ENCODE data around the gene POLA1. TPM values are rescaled to one million over a fixed set of nuclear protein-coding genes. Genes with fewer than 3 reads are reported as not detected.
A peak's percentile ranks its signal among the peaks of the same experiment; 100 is the strongest.

Gene POLA1
- total RNA-seq, 4 donors from 2014 or later = 8.5 to 18.9 (median 8.8) TPM

- WGBS, 2 donors = 55 to 58% methylated on average over 11 of the region's 11 CpGs
- Histone ChIP-seq H3K36me3 (no peaks in the 10 kb centered on the region), H3K4me3 (replicated peaks in 1 of 3) (no peak overlapping the region), H3K4me1 (no peaks in the 10 kb centered on the region), H3K27me3 (no peaks in the 10 kb centered on the region), H3K27ac (no peak overlapping the region), H3K9me3 (no peaks in the 10 kb centered on the region)
- TF ChIP-seq POLR2A (IDR thresholded peaks at IDR 0.05) = no peak
- no peak for TF ChIP-seq CTCF (IDR thresholded peaks at IDR 0.05)
- intact Hi-C loops (cut with DNase I) = no loop called here
- peak; percentile 5 for DNase-seq
Observed at GRCh38 chrX:24672701-24673190, 21.0 kb upstream of the POLA1 start.

GRCh38 chrX:24673424-24673823 lies 20.3 kb upstream of the POLA1 start:
- Histone ChIP-seq H3K4me3 (replicated peaks in 1 of 3) (no peak overlapping the region), H3K27me3 (no peaks in the 10 kb centered on the region), H3K36me3 (no peaks in the 10 kb centered on the region), H3K4me1 (no peaks in the 10 kb centered on the region), H3K9me3 (no peaks in the 10 kb centered on the region), H3K27ac (no peak overlapping the region)
- WGBS, 2 donors = 55 to 75% methylated on average over 2 of the region's 2 CpGs
- intact Hi-C loops (cut with DNase I) = no loop called here
- no peak for DNase-seq
- TF ChIP-seq POLR2A (IDR thresholded peaks at IDR 0.05) (no peak), CTCF (IDR thresholded peaks at IDR 0.05) (no peak)

- H3K4me1 ChIP-seq = no peaks in the 10 kb centered on the region
- H3K27me3 ChIP-seq = no peaks in the 10 kb centered on the region
- H3K27ac ChIP-seq = no peak overlapping the region
- H3K9me3 ChIP-seq = no peaks in the 10 kb centered on the region
- peak; percentile 3 to 4 for DNase-seq
- peak in 3 of 6 experiments; percentile 22 to 50 (median 33) for TF ChIP-seq CTCF (IDR thresholded peaks at IDR 0.05)
- TF ChIP-seq POLR2A (IDR thresholded peaks at IDR 0.05) = no peak
- intact Hi-C loops (cut with DNase I) = no loop called here
- no peaks in the 10 kb centered on the region for H3K36me3 ChIP-seq
- no peak overlapping the region for H3K4me3 ChIP-seq (replicated peaks in 1 of 3)
- 7 to 46% methylated on average over 3 to 5 of the region's 5 CpGs for WGBS, 2 donors
Observed at GRCh38 chrX:24676403-24677024, 17.2 kb upstream of the POLA1 start.

GRCh38 chrX:24682739-24683432 lies 10.8 kb upstream of the POLA1 start:
- DNase-seq = no peak
- Histone ChIP-seq H3K27ac (no peak overlapping the region), H3K9me3 (no peaks in the 10 kb centered on the region), H3K4me3 (replicated peaks in 1 of 3) (no peak overlapping the region), H3K4me1 (no peaks in the 10 kb centered on the region), H3K27me3 (no peaks in the 10 kb centered on the region), H3K36me3 (no peaks in the 10 kb centered on the region)
- TF ChIP-seq POLR2A (IDR thresholded peaks at IDR 0.05) = no peak
- no peak for TF ChIP-seq CTCF (IDR thresholded peaks at IDR 0.05)
- WGBS, 2 donors = 76 to 91% methylated on average over 6 to 7 of the region's 7 CpGs
- intact Hi-C loops (cut with DNase I) = no loop called here

GRCh38 chrX:24684048-24684447 lies 9.7 kb upstream of the POLA1 start:
- no peak overlapping the region for H3K27ac ChIP-seq
- H3K9me3 ChIP-seq = no peaks in the 10 kb centered on the region
- no peaks in the 10 kb centered on the region for H3K27me3 ChIP-seq
- WGBS, 2 donors = 81 to 83% methylated on average over 2 of the region's 2 CpGs
- no peak for DNase-seq
- H3K4me1 ChIP-seq = no peaks in the 10 kb centered on the region
- TF ChIP-seq POLR2A (IDR thresholded peaks at IDR 0.05) (no peak), CTCF (IDR thresholded peaks at IDR 0.05) (no peak)
- intact Hi-C loops (cut with DNase I) = no loop called here
- H3K4me3 ChIP-seq (replicated peaks in 1 of 3) = no peak overlapping the region
- H3K36me3 ChIP-seq = no peaks in the 10 kb centered on the region

Data from thyroid gland (tissue), 4 donors.